Ovary (tissue), 10 donors: ENCODE measurements around the gene CALHM4. TPM values are rescaled to one million over a fixed set of nuclear protein-coding genes. Genes with fewer than 3 reads are reported as not detected.

Experiments
- DNase-seq, 5 donors: peaks; one replicate each; pipeline ENCODE4 v3.0.0-alpha.2; 2019 to 2020
- H3K27ac ChIP-seq, 2 donors: fragments of 200-600 bp; one replicate each; pipeline versions ENCODE4 v1.5.1 to v1.8.0; 2019 to 2022
- H3K27me3 ChIP-seq: fragments of 200-600 bp; one replicate; pipeline ENCODE4 v1.8.0; 2022
- H3K36me3 ChIP-seq: fragments of 200-600 bp; sonication (generic); one replicate; pipeline ENCODE4 v1.5.1; 2019
- H3K4me1 ChIP-seq: one replicate; pipeline ENCODE4 v1.8.1; 2013; ENCODE audit warnings: mild to moderate bottlenecking, moderate library complexity; ENCODE audit not compliant: insufficient read depth
- H3K4me3 ChIP-seq: fragments of 200-600 bp; sonication (generic); one replicate; pipeline ENCODE4 v1.5.1; 2017
- H3K9me3 ChIP-seq, 2 donors: fragments of 200-600 bp in 1 of 2; sonication (generic) in 1 of 2; one replicate each; pipeline versions ENCODE4 v1.5.1 to v1.8.1; 2013 to 2019; ENCODE audit warnings: mild to moderate bottlenecking in 1 of 2, moderate library complexity in 1 of 2
- EP300 ChIP-seq: sonication (generic); formaldehyde crosslinking; IDR thresholded peaks from one replicate; pipeline ENCODE4 v1.6.1; 2017; ENCODE audit warnings: antibody characterized with exemption
- POLR2A ChIP-seq: fragments of 450-650 bp; IDR thresholded peaks from one replicate; pipeline ENCODE4 v1.6.1; 2017; ENCODE audit warnings: antibody characterized with exemption, mild to moderate bottlenecking, moderate library complexity
- WGBS, 3 donors: extraction: QIAGEN DNeasy Blood & Tissue Kit in 1 of 3; methylation state at CpG; one replicate each; pipeline versions ENCODE4 v1.1.5 to v1.1.7; 2013 to 2017; 5-methylcytosine and 5-hydroxymethylcytosine counted together
- intact Hi-C, 4 donors: fragments of 100-400 bp; cut with DNase I; formaldehyde crosslinking; loops; one replicate each; pipeline versions ENCODE4 v1.11.0 to v1.15.1; 2022 to 2023
- long read RNA-seq, 3 donors: library from polyadenylated mRNA in 2 of 3; unstranded in 2 of 3; transcript quantifications; one replicate each; pipeline ENCODE4 v2.0.0 and lab custom pipeline, GENCODE V29; 2021 to 2026
- polyA plus RNA-seq, 2 donors: library from polyadenylated mRNA; stranded (reverse); fragments of 200-250 nt in 1 of 2; fragments of 350-450 nt in 1 of 2; fragmentation: Illumina TruSeq in 1 of 2; extraction: RNeasy Lipid Tissue Mini Kit (QIAGEN cat#74804) in 1 of 2; gene quantifications; one replicate each; pipeline ENCODE4 v1.2.3, GENCODE V29; 2013 to 2014
- total RNA-seq, 7 donors: library from RNA; depleted of rRNA in 2 of 7; stranded (reverse); fragments of >200 nt in 2 of 7; fragmentation: NEBNext Ultra II Directional in 3 of 7; extraction: Animal tissue kit (Norgen Biotek cat#: 25700) in 3 of 7; gene quantifications; one replicate each; pipeline versions ENCODE4 v1.1.0 to v1.2.4, GENCODE V29; 2016 to 2023
- TF ChIP-seq, protein P1 (sequence below), 3 donors: fragments of 450-650 bp in 2 of 3; fragments of 200-600 bp in 1 of 3; IDR thresholded peaks; one replicate each; pipeline versions ENCODE4 v1.5.1 to v1.8.0; 2016 to 2022; ENCODE audit warnings: antibody characterized with exemption in 3 of 3, mild to moderate bottlenecking in 1 of 3
- donor health status: DM: no; HTN: no; CAD: no; lungs with moderate emphysema.
- donor health status: DM: no; HTN: no; CAD: no.
- donor health status: Bipolar disorder and iron deficiency.
- donor health status: DM: yes; HTN: yes; CAD: no.
- donor health status: DM: no; HTN: no; CAD: no.
- donor health status: DM: yes; HTN: yes; CAD: no.

Gene CALHM4, protein sequence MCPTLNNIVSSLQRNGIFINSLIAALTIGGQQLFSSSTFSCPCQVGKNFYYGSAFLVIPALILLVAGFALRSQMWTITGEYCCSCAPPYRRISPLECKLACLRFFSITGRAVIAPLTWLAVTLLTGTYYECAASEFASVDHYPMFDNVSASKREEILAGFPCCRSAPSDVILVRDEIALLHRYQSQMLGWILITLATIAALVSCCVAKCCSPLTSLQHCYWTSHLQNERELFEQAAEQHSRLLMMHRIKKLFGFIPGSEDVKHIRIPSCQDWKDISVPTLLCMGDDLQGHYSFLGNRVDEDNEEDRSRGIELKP
- total RNA-seq (not detected), polyA plus RNA-seq (under 1 TPM in 1 of 2 donors, not detected in 1; 0.38 TPM)
- long read RNA-seq, donor 1: 0 reads
- long read RNA-seq, donor 2: 0 reads
- long read RNA-seq, donor 3: 0 reads

DNA sequence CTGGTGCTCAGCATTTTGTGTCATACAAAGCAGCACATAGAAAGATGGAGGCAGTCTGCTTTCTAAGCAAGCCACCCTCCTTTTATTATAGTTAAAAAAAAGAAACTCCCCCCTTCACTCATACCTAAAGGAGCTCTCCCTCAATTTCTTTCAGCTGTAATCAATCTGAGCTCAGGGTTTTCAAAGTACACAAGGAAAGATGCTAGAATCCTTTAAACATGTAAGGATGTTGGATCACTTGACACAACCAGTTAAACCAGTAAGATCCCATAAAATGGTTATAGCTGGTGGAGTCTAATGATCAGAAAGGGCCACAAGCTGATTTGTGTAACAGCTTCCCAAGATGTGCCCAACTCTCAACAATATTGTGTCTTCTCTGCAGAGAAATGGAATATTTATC, at the start of gene CALHM4:
TSS of gene CALHM4 (plus strand) at position 301 of the 400 bp plus-strand sequence. CDS start at position 344, 43 bp downstream.
- Histone ChIP-seq H3K4me3 (no peak within 1 kb of the TSS), H3K4me1 (no peaks in the 10 kb centered on the region), H3K27ac (no peak within 1 kb of the TSS), H3K36me3 (no peaks in the 10 kb centered on the region), H3K9me3 (no peaks in the 10 kb centered on the region), H3K27me3 (no peaks in the 10 kb centered on the region)
- intact Hi-C loops: no loop called here
- DNase-seq: no peak
- no peak for TF ChIP-seq POLR2A
- no peak for TF ChIP-seq EP300
- TF ChIP-seq, protein P1, sequence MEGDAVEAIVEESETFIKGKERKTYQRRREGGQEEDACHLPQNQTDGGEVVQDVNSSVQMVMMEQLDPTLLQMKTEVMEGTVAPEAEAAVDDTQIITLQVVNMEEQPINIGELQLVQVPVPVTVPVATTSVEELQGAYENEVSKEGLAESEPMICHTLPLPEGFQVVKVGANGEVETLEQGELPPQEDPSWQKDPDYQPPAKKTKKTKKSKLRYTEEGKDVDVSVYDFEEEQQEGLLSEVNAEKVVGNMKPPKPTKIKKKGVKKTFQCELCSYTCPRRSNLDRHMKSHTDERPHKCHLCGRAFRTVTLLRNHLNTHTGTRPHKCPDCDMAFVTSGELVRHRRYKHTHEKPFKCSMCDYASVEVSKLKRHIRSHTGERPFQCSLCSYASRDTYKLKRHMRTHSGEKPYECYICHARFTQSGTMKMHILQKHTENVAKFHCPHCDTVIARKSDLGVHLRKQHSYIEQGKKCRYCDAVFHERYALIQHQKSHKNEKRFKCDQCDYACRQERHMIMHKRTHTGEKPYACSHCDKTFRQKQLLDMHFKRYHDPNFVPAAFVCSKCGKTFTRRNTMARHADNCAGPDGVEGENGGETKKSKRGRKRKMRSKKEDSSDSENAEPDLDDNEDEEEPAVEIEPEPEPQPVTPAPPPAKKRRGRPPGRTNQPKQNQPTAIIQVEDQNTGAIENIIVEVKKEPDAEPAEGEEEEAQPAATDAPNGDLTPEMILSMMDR (IDR thresholded peaks at IDR 0.05): no peak

DNA sequence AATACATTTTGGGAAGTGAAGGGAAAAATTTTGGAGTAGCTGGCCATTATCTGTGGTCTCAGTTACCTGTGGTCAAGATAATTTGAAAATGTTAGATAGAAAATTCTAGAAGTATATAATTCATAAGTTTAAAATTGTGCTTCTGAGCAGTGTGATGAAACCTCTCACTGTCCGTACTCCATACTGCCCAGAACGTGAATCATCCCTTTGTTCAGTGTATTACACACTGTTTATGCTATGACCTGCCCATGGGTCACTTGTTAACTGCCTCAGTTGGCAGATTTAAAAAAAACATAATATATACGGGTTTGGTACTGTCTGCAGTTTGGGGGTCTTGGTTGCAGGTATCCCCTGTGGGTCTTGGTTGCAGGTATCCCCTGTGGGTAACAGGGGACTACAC, 46.2 kb upstream of the CALHM4 start:
- Histone ChIP-seq H3K27me3 (no peaks in the 10 kb centered on the region), H3K4me3 (no peak overlapping the region), H3K9me3 (no peaks in the 10 kb centered on the region), H3K36me3 (no peaks in the 10 kb centered on the region), H3K27ac (no peak overlapping the region), H3K4me1 (no peaks in the 10 kb centered on the region)
- TF ChIP-seq, protein P1 (IDR thresholded peaks at IDR 0.05): no peak
- no peak for TF ChIP-seq POLR2A
- no peak for TF ChIP-seq EP300
- intact Hi-C loops: no loop called here
- DNase-seq: no peak
- WGBS, 3 donors: 86 to 91% (median 88%) methylated on average over 3 of the region's 3 CpGs

DNA sequence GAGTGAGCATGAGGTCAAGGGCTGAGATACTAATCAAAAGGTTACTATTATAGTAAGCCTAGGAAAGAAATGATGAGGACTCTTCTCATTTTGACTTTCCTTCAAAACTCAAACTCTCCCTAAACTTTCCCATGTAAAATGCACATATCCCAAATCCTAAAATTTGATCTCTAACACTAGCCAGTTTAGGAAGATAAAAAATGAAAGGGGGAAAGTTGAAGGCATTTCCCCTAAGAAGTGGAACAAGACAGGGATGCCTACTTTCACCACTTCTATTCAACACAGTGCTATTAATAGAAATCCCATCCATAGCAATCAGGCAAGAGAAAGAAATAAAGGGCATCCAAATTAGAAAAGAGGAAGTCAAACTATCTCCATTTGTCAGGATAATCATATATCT, 45.0 kb upstream of the CALHM4 start:
- Histone ChIP-seq H3K27me3 (no peaks in the 10 kb centered on the region), H3K4me1 (peaks cover 2% of the 10 kb centered on the region), H3K36me3 (no peaks in the 10 kb centered on the region), H3K4me3 (no peak overlapping the region), H3K9me3 (no peaks in the 10 kb centered on the region), H3K27ac (no peak overlapping the region)
- no peak for DNase-seq
- no peak for TF ChIP-seq EP300
- TF ChIP-seq POLR2A: no peak
- TF ChIP-seq, protein P1 (IDR thresholded peaks at IDR 0.05): no peak
- intact Hi-C loops: no loop called here

DNA sequence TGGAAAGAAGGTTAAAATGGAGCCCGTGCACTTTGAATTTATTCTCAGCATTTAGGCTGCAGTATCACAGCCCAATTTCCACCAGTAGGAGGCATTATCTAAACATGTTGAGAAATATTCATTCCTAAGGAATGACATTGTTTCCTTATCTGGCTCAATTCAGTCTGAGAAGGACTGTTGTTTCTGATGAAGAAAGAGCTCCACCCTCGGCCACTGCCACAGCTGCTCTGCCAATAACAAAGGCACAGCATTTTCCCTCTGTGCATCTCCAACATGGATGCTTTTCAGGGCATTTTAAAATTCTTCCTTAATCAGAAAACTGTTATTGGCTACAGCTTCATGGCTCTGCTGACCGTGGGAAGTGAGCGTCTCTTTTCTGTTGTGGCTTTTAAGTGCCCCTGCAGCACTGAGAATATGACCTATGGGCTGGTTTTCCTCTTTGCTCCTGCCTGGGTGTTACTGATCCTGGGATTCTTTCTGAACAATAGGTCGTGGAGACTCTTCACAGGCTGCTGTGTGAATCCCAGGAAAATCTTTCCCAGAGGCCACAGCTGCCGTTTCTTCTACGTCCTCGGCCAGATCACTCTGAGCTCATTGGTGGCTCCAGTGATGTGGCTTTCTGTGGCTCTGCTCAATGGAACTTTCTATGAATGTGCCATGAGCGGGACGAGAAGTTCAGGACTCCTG, 42.0 kb upstream of the CALHM4 start, which contains the start of gene CALHM5:
TSS of gene CALHM5 (plus strand) at position 216 of the 687 bp plus-strand sequence. CDS start at position 274, 58 bp downstream.
- peak; percentile 20 to 48 (median 30) for DNase-seq
- TF ChIP-seq EP300 (no peak), POLR2A (no peak)
- TF ChIP-seq, protein P1 (IDR thresholded peaks at IDR 0.05): peak in 2 of 3 donors; percentile 35 to 76

More for the DNA sequence above, 42.0 kb upstream of the CALHM4 start, which contains the start of gene CALHM5:
- Histone ChIP-seq H3K27me3 (no peaks in the 10 kb centered on the region), H3K4me1 (peaks cover 3% of the 10 kb centered on the region), H3K27ac (peak within 1 kb of the TSS in 1 of 2 donors; percentile 68), H3K9me3 (no peaks in the 10 kb centered on the region), H3K36me3 (no peaks in the 10 kb centered on the region), H3K4me3 (peak within 1 kb of the TSS; percentile 26)
- WGBS, 3 donors: 6 to 30% (median 8%) methylated on average over 10 of the region's 10 CpGs
- intact Hi-C loops: no loop called here
